Measurements from ENCODE around the gene TMEM178B.
"Not testable (repeated sequence)": the region's sequence is repeated elsewhere in the genome, so short reads cannot be mapped to it uniquely, and the experiment has no call there.

DNA sequence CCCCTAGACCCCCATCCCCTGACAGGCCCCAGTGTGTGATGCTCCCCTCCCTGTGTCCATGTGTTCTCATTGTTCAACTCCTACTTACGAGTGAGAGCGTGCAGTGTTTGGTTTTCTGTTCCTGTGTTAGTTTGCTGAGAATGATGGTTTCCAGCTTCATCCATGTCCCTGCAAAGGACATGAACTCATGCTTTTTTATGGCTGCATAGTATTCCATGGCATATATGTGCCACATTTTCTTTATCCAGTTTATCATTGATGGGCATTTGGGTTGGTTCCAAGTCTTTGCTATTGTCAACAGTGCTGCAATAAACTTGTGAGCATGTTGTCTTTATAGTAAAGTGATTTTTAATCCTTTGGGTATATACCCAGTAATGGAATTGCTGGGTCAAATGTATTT, 42.8 kb downstream of the TMEM178B start:
- not testable (repeated sequence) for TF ChIP-seq CTCF (conservative IDR thresholded peaks at IDR 0.05; ENCODE audit: low read depth, low read length); SMC3 (IDR thresholded peaks at IDR 0.05; ENCODE audit: low read depth, low read length); CEBPB (IDR thresholded peaks at IDR 0.05; ENCODE audit: low read depth, low read length); RAD21 (IDR thresholded peaks at IDR 0.05; ENCODE audit: low read length); RFX5 (IDR thresholded peaks at IDR 0.05; ENCODE audit: low read depth, low read length); MAFK (IDR thresholded peaks at IDR 0.05; ENCODE audit: low read depth, low read length); MAZ (IDR thresholded peaks at IDR 0.05; ENCODE audit: borderline replicate concordance, low read depth, low read length); RCOR1 (IDR thresholded peaks at IDR 0.05; ENCODE audit: insufficient replicate concordance, low read length); POLR2A (IDR thresholded peaks at IDR 0.05; ENCODE audit: low read depth, low read length)
- TF ChIP-seq, protein P1, sequence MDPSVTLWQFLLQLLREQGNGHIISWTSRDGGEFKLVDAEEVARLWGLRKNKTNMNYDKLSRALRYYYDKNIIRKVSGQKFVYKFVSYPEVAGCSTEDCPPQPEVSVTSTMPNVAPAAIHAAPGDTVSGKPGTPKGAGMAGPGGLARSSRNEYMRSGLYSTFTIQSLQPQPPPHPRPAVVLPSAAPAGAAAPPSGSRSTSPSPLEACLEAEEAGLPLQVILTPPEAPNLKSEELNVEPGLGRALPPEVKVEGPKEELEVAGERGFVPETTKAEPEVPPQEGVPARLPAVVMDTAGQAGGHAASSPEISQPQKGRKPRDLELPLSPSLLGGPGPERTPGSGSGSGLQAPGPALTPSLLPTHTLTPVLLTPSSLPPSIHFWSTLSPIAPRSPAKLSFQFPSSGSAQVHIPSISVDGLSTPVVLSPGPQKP (IDR thresholded peaks at IDR 0.05; ENCODE audit: borderline replicate concordance, low read depth, low read length), result not testable (repeated sequence)

All from IMR-90 (cell line).